ENCODE data around the gene SLC44A1. TPM values are rescaled to one million over a fixed set of nuclear protein-coding genes. Genes with fewer than 3 reads are reported as not detected.

The SLC44A1 gene
- polyA plus RNA-seq, 1 donor = 53.4 TPM

- DNase-seq = no peak
Observed at GRCh38 chr9:105391288-105391687, 146.8 kb downstream of the SLC44A1 start.

- DNase-seq = no peak
Observed at GRCh38 chr9:105392531-105392930, 148.1 kb downstream of the SLC44A1 start.

- no peak for DNase-seq
Observed at GRCh38 chr9:105393576-105394344, 149.3 kb downstream of the SLC44A1 start.

GRCh38 chr9:105396441-105396840 lies 152.0 kb downstream of the SLC44A1 start:
- DNase-seq = no peak

GRCh38 chr9:105396901-105397300 lies 152.4 kb downstream of the SLC44A1 start:
- no peak for DNase-seq

GRCh38 chr9:105399117-105399516 lies 154.7 kb downstream of the SLC44A1 start:
- no peak for DNase-seq

- DNase-seq = peak; percentile 11
Observed at GRCh38 chr9:105401651-105402050, 157.2 kb downstream of the SLC44A1 start.

- DNase-seq = no peak
Observed at GRCh38 chr9:105403552-105404248, 159.2 kb downstream of the SLC44A1 start.

- DNase-seq = no peak
Observed at GRCh38 chr9:105405514-105406131, 161.2 kb downstream of the SLC44A1 start.

GRCh38 chr9:105406369-105406768 lies 161.9 kb downstream of the SLC44A1 start:
- DNase-seq = no peak

- no peak for DNase-seq
Observed at GRCh38 chr9:105413525-105413924, 169.1 kb downstream of the SLC44A1 start.

GRCh38 chr9:105414947-105415661 lies 170.7 kb downstream of the SLC44A1 start:
- DNase-seq = peak; percentile 76

GRCh38 chr9:105415662-105415980 lies 171.2 kb downstream of the SLC44A1 start:
- no peak for DNase-seq

- no peak for DNase-seq
Observed at GRCh38 chr9:105416840-105417239, 172.4 kb downstream of the SLC44A1 start.

- no peak for DNase-seq
Observed at GRCh38 chr9:105418588-105419500, 174.4 kb downstream of the SLC44A1 start.

GRCh38 chr9:105419816-105420597 lies 175.6 kb downstream of the SLC44A1 start:
- DNase-seq = no peak

GRCh38 chr9:105421154-105421553 lies 176.7 kb downstream of the SLC44A1 start:
- no peak for DNase-seq

GRCh38 chr9:105421864-105422263 lies 177.4 kb downstream of the SLC44A1 start:
- DNase-seq = no peak

- no peak for DNase-seq
Observed at GRCh38 chr9:105425816-105426433, 181.5 kb downstream of the SLC44A1 start.

- DNase-seq = no peak
Observed at GRCh38 chr9:105426657-105427056, 182.2 kb downstream of the SLC44A1 start.
